GM18520 (cell line): ENCODE results near the gene LONP1.
"Not testable (repeated sequence)": the region's sequence is repeated elsewhere in the genome, so short reads cannot be mapped to it uniquely, and the experiment has no call there.

Source experiments
- ATAC-seq: cut with Tn5 transposase; IDR thresholded peaks from one replicate; pipeline ENCODE4 v1.9.1; 2021; ENCODE audit not compliant: unreplicated experiment

The LONP1 gene

DNA sequence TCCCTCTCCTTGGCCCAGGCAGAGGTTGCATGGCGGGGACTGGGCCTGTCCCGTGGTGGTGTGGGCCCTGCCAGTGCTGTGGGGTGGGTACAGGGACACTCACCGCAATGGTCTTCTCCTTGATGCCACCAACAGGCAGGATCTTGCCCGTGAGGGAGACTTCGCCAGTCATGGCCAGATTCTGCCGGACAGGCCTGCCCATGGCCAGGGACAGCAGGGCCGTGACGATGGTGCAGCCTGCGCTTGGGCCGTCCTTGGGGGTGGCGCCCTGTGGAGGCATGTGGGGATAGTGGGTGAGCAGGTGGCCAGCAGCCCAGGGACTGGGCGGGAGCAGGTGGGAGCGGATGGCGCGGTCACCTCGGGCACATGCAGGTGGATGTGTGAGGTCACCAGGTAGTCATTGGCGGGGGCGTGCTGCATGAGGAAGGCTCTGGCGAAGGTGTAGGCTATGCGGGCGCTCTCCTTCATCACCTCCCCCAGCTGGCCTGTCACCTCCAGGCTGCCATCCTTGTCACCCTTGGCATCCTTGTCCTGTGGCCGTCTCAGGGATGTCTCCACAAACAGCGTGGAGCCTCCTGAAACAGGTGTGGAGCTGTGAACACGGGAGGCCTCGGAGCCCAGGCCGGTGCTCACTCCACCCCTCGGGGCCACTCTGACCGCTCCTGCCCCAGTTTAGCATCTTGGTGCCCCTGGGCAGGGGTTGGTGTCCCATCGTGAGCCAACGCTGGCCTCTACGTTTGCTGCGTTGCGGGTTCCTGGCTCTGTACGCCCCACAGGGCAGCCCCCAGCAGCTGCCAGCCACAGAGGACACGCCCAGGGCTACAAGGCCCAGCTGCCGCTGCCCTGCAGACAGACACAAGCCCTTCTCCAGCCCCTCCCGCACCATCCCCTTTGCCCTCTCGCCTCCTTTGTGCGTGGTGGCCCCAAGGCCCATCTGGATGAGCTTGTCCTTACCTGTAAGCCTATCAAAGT, 26.5 kb downstream of the LONP1 start:
- no peak for ATAC-seq

DNA sequence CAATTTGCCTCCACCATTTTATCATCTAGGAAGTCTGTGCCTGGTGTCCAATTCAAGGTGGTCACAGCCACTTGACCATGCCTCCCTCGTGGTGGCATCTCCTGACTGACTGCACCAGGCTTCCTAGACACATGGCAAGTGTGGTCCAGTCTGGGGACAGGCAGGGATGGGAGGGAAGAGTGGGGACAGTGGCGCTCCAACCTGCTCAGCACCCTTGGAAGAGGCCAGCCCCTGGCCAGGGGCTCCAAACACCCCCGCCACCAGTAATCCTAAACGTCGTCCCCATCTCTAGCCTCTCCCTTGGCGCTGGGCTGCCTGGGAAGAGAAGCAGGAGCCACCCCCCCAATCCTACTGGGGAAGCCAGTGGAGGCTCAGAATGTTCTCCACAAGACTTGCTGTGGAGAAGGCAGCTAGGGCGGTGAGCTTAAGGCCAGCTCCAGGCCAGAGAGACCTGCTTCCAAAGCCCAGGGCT, 27.2 kb downstream of the LONP1 start:
- ATAC-seq = no peak

GRCh38 chr19:5691822-5692722, 27.9 kb downstream of the LONP1 start:
- no peak for ATAC-seq

- ATAC-seq = no peak
Observed at GRCh38 chr19:5690955-5691821, 28.8 kb downstream of the LONP1 start.

- ATAC-seq = peak; percentile 39
Observed at GRCh38 chr19:5690125-5690954, 29.6 kb downstream of the LONP1 start, which contains the start of gene RPL36. TSS of gene RPL36 (plus strand) at chr19:5690295. CDS start at chr19:5690508, 213 bp downstream.

DNA sequence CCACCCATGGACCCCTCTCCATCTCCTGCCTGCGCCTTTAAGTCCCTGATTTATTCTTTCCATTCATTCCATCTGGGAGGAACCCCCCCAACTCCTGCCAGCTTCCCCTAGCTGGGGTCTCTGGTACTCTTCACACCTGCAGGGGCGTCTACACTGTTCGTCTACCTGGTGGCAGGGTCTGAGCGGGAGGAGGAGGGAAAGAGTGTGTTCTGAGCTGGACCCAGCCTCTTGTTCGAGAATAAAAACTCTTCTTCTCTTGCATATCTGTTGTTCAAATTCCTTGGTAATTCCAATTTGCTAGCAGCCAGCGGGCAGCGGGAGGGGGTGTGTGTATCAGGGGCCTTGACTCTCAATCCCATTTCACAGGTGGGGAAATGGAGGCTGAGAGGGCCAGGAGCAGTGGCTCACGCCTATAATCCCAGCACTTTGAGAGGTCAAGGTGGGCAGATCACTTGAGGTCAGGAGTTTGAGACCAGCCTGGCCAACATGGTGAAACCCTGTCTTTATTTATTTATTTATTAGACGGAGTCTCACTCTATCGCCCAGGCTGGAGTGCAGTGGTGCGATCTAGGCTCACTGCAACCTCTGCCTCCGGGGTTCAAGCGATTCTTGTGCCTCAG, 31.6 kb downstream of the LONP1 start:
- not testable (repeated sequence) for ATAC-seq

DNA sequence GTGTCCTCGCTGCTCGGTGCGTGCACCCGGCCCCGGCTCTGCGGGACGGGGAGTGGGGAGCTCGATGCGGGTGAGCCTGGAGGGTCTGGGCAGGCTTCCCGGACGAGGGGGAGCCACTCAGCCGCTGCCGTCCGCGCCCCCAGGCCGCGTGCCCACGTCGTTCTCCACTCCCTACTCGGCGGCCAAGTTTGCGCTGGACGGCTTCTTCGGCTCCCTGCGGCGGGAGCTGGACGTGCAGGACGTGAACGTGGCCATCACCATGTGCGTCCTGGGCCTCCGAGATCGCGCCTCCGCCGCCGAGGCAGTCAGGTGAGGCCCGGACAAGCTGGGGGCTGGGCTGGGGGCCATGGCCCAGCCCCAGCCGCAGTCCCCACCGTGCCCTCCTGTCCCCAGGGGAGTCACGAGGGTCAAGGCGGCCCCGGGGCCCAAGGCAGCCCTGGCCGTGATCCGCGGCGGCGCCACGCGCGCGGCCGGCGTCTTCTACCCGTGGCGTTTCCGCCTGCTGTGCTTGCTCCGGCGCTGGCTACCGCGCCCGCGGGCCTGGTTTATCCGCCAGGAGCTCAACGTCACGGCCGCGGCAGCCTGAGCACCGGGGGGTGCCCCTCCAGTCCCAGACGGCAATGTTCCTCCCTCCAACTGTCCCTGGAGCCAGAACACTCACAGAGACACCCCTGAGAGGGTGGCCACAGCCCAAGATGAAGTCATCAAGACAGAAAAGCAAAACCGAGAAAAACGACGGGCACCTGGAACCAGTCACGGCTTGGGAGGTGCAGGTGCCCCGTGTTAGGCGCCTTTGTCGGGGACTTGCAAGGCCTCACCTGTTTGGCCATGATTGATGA, 32.4 kb downstream of the LONP1 start:
- ATAC-seq = no peak

DNA sequence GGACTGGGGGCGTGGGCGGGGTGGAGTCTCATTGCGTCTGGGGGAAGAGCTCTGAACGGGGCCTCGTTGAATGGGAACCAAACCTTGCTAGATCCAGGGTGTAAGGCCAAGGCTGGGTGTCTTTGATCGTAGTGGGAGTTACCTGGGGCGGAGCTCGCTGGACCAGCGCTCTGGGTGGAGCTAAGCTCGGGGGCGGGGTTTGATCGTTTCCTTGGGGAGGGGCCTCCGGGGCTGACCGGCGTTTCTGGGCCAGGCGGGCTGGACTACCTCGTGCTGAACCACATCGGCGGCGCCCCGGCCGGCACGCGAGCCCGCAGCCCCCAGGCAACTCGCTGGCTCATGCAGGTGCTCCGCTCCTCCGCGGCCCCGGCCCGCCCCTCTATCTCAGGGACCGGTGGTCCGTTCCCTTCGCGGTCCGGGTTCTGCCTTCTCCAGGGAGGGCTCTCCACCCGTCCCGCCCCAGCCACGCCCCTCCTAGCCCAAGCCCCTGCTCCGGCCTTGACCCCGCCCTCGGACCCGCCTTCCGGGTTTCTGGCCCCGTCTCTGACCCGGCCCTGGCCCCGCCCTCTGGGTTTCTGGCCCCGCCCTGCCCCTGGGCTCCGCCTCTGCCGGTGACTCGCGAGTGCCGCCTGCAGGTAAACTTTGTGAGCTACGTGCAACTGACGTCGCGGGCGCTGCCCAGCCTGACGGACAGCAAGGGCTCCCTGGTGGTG, 33.1 kb downstream of the LONP1 start:
- peak; percentile 32 for ATAC-seq

DNA sequence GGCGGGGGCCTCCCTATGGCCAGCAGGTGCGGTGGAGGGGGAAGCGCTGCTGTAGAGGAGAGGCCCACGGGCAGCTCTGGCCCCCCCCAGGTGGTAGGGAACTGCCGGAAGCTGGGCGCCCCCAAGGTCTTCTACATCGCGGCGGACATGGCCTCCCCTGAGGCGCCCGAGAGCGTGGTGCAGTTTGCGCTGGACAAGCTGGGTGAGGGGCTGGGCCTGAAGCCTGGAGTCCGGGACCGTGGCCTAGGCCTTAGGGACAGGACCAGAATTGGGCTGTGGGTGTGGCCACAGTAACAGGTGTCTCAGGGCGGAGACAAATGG, 33.7 kb downstream of the LONP1 start:
- no peak for ATAC-seq

- ATAC-seq = no peak
Observed at GRCh38 chr19:5684694-5685430, 35.1 kb downstream of the LONP1 start.

DNA sequence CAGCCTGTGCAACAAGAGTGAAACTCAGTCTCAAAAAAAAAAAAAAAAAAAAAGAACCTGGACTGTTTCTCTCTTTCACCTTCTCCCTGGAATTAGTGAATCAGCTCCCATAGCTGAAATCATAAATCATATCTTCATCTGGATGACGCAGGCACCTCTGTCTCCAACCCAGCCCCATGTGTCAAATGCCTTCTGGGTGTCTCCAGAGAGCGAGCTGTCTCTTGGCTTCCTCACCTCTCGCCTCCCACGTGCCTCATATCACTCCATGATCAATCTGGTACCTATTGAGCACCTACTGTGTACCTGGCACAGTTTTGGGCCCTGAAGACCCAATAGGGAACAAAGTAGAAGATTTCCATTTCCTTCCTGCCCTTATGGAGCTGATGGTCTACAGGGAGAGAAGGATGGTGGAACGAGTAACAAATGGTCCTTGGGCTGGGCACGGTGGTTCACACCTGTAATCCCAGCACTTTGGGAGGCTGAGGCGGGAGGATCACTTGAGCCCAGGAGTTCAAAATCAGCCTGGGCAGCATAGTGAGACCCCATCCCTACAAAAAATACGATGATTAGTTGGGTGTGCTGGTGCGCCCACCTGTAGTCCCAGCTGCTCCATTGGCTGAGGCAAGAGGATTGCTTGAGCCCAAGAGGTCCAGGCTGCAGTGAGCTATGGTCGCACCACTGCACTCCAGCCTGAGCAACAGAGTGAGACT, 36.6 kb downstream of the LONP1 start:
- ATAC-seq = no peak

DNA sequence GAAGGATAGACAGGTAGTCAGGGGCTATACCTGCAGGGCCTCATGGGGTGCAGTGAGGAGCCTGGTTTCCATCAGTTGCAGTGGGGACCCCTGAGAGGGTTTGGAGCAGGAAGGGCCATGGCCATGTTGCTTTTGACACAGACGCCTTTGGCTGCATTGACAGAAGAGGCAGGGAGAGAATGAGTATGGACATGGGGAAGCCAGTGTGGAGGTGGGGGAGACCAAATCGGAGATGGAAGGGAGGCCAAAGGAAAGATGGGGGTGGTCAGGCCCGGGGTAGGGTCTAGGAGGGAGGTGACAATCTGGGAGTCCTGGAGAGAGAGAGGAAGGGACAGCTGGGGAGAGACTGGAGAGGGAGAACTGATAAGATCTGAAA, 37.9 kb downstream of the LONP1 start:
- no peak for ATAC-seq

DNA sequence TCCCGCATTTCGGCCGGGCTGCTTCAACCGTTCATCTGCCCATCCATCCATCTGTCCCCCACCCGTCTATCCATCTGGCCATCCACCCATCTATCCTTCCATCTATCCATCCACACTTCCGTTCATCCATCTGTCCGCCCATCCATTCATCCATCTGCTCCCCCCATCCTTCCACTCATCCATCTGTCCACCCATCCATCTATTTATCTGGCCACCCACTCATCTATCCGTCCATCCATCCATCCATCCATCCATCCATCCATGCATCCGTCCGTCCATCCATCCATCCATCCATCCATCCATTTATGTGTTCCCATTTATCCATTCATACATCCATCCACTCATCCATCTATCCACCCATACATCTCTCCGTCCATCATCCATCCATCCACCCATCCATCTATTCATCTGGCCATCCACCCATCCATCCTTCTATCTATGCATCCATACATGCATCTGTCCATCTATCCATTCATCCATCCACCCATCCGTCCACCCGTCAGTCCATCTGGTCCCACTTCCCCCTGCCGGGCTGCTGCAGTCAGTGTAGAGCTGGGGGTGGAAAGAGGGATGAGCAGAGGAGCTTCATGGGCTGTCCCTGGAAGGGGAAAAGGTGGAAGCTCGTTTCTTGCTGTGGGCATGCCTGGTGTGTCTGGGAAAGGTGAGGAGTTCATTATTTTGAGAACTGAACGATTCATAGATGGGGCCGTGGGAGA, 38.4 kb downstream of the LONP1 start:
- no peak for ATAC-seq

- ATAC-seq = peak; percentile 81
Observed at GRCh38 chr19:5680437-5681368, 39.2 kb downstream of the LONP1 start, which contains the start of the genes HSD11B1L and MICOS13. TSS of gene HSD11B1L (plus strand) at chr19:5681027. CDS start at chr19:5684833, 3,806 bp downstream. TSS of gene MICOS13 (minus strand) at chr19:5680516. CDS start at chr19:5680486, 30 bp downstream.

GRCh38 chr19:5680084-5680436, 39.9 kb downstream of the LONP1 start:
- ATAC-seq = no peak
